ENCODE results near the gene KCTD16.

Gene KCTD16

DNA sequence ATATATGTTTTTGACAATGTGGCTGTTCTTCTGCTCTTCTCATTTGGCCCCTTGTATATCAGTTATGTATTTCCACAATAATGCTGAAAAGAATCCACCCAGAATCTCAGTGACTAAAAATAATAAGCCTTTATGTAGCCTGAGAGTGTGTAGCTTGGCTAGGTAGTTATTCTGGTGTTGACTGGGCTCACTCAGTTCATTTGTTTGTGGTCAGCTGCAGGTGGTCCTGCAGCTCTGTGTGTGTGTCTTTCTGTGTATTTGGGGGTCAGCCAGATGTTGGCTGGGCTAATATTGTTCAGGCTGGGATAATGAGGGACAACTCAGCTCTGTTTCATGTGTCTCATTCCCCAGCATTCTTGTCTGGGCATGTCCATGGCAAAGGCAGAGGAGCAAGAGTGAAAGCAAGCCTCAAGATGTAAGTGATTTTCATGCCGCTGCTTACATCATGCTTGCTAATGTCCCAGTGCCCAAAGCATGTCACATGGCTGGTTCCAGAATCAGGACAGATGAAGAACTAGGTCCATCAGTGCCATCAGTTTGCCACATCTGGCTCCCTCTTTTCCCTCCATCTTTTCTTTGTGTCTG lies 162.8 kb downstream of the KCTD16 start:
- DNase-seq (ENCODE audit: low read depth): no peak

DNA sequence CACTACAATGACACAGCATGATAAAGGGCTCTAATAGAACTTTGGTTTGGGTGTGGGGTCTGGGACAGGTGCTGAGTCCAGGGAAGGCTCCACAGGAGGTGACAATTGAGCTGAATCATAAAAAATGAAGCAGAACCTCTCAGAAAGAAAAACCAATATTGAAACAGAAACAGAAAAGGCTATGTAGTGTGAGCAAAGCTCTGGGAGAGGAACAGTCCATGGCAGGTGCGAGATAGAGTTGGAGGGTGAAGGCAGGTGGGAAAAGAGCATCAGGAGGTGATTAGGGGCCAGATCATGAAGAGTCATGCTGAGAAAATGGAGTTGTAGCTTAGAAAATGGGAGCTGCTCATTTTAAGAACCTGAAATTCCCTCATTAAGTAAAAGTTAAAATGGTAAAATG lies 164.9 kb downstream of the KCTD16 start:
- DNase-seq (ENCODE audit: low read depth): no peak

- DNase-seq (ENCODE audit: low read depth): no peak
Measured at GRCh38 chr5:144336191-144336961, 165.7 kb downstream of the KCTD16 start.

- DNase-seq (ENCODE audit: low read depth): no peak
Measured at GRCh38 chr5:144352330-144352729, 181.7 kb downstream of the KCTD16 start.

DNA sequence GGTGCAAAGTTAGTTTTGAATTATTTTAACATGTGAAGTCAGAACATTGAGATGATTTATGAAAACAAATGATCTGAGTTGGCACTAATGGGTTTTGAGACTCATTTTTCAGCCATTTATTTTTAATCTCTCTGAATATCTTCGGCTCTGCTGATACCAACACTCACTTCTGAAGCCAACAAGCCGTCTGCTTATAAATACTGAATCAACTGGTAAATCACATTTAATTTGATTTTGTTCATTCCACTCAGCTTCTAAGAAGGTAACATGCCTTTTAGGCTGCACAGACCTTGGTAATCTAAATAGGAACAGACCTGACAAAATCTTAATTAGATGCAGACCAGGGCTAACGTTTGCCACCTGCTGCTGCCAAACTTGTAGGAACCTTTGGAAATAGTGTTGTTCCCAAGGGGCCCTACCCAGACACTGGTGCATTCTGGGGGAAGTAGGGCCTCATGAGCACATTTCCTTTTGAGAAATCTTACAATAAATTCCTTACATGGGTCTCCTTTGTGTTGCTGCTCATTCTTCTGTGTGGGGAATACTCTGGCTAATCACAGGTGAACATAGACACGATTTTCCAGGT lies 182.2 kb downstream of the KCTD16 start:
- no peak for DNase-seq (ENCODE audit: low read depth)

GRCh38 chr5:144356489-144356888 lies 185.8 kb downstream of the KCTD16 start:
- no peak for DNase-seq (ENCODE audit: low read depth)

DNA sequence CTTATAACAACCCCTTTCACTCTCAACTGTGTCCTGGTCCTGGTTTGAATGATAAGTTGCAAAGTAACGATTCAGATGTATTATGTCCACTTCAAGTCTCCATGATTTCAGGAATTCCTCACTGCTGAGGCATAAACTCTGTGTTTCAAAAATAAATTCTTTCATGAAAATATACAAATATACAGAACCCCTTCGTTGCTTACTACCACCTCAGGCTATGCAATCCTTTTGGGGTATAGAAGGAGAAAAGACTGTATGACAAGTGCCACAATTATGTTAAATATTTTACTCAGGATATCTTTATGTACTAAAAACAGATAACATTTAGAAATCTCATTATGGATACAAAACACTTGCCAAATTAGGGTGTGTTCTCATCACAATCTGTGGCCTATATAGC lies 190.7 kb downstream of the KCTD16 start:
- no peak for DNase-seq (ENCODE audit: low read depth)

DNA sequence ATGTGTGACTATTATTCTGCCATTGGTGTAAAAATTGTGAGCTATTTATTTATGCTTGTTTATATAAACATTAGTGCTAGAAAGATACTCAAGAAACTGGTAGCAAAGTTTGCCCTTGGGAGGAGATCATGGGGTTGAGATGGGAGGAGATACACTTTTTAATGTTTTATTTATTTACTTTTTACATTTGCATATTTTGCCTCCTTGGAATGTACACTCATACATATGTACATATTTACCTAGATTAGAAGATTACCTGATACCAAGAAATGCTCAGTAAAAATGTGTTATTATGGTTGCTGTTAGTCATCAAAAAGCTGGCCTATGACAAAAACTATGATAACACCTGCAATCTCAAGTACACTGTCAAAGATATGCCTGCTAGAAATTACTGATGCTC lies 195.2 kb downstream of the KCTD16 start:
- DNase-seq (ENCODE audit: low read depth): no peak

DNA sequence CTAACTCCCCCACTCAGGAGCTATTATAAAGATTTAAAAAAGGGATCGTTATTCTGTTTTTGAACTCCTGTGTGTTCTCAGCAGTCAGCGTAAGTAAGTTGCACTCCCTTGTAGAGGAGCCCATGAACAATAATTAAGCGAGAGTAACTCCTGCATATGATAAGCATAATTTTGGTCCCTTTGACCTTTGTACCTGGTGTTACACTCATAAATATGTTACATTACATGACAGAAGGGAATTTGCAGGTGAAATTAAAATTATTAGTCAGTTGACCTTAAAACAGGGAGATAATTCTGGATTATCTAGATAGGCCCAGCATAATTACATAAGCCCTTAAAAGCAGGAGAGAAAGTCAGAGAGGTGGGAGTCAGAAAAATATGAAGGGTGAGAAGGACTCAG lies 197.3 kb downstream of the KCTD16 start:
- no peak for DNase-seq (ENCODE audit: low read depth)

- no peak for DNase-seq (ENCODE audit: low read depth)
Measured at GRCh38 chr5:144368556-144368955, 197.9 kb downstream of the KCTD16 start.

- DNase-seq (ENCODE audit: low read depth): no peak
Measured at GRCh38 chr5:144369006-144369405, 198.3 kb downstream of the KCTD16 start.

GRCh38 chr5:144370273-144370672 lies 199.6 kb downstream of the KCTD16 start:
- no peak for DNase-seq (ENCODE audit: low read depth)

- no peak for DNase-seq (ENCODE audit: low read depth)
Measured at GRCh38 chr5:144374637-144375036, 204.0 kb downstream of the KCTD16 start.

GRCh38 chr5:144377207-144377606 lies 206.5 kb downstream of the KCTD16 start:
- DNase-seq (ENCODE audit: low read depth): no peak

GRCh38 chr5:144378681-144379080 lies 208.0 kb downstream of the KCTD16 start:
- DNase-seq (ENCODE audit: low read depth): no peak

- DNase-seq (ENCODE audit: low read depth): no peak
Measured at GRCh38 chr5:144385597-144385996, 214.9 kb downstream of the KCTD16 start.

DNA sequence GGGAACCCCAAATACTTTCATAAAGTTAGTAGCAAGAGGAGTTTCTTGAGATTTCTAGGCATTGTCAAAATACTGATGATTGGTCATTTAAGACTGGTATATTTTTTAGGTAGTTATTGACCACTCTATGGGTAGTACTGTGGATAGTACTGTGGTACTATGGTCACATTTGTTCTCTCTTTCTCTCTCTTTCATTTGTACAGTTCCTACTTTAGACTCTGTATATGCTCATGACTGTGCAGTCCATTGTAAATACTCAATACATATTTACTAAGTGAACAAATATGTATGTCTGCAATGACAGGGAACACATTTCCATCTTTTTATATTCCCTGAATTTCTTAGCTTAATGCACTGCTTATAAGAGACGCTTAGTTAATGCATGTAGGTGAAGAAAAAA lies 215.6 kb downstream of the KCTD16 start:
- DNase-seq (ENCODE audit: low read depth): no peak

- no peak for DNase-seq (ENCODE audit: low read depth)
Measured at GRCh38 chr5:144390133-144390532, 219.5 kb downstream of the KCTD16 start.

- DNase-seq (ENCODE audit: low read depth): no peak
Measured at GRCh38 chr5:144391044-144391443, 220.4 kb downstream of the KCTD16 start.

- DNase-seq (ENCODE audit: low read depth): no peak
Measured at GRCh38 chr5:144393641-144394435, 223.2 kb downstream of the KCTD16 start.

DNA sequence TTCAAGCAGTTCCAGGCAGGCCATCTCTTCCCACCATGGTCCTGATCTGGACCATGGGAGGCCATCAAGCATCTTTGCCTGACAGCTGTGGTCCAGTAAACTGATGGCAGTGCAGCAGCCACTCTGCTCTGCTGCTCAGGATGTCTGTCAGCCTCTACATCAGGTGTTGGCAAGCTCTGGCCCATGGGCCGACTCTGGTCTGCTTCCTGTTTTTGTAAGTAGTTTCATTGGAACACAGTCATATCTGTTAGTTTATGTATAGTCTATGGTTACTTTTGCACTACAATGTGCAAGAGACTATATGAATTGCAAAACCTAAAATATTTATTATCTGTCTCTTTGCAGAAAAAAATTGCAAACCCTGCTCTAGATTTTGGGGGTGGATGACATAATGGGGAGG lies 225.0 kb downstream of the KCTD16 start:
- no peak for DNase-seq (ENCODE audit: low read depth)

GRCh38 chr5:144403058-144403457 lies 232.4 kb downstream of the KCTD16 start:
- DNase-seq (ENCODE audit: low read depth): no peak
